Measurements from ENCODE around the gene MED10.
"Not testable (repeated sequence)": the region's sequence is repeated elsewhere in the genome, so short reads cannot be mapped to it uniquely, and the experiment has no call there.

The MED10 gene

GRCh38 chr5:6360323-6361072 lies 17.8 kb downstream of the MED10 start:
- DNase-seq (ENCODE audit: low read depth) = no peak
- no peak overlapping the region for H3K4me3 ChIP-seq (ENCODE audit: low read depth, low read length)
- TF ChIP-seq CTCF (IDR thresholded peaks at IDR 0.05; ENCODE audit: low read depth, low read length) = no peak
- no peak for TF ChIP-seq MYC (IDR thresholded peaks at IDR 0.05; ENCODE audit: low read depth, low read length)
- no peak for TF ChIP-seq MAX (IDR thresholded peaks at IDR 0.05; ENCODE audit: low read depth, low read length)
- no peak for TF ChIP-seq POLR2A (IDR thresholded peaks at IDR 0.05; ENCODE audit: extremely low read depth, insufficient read length)

- H3K4me3 ChIP-seq (ENCODE audit: low read depth, low read length) = no peak overlapping the region
- DNase-seq (ENCODE audit: low read depth) = peak; percentile 71
- TF ChIP-seq MAX (IDR thresholded peaks at IDR 0.05; ENCODE audit: low read depth, low read length) (no peak), MYC (IDR thresholded peaks at IDR 0.05; ENCODE audit: low read depth, low read length) (no peak), CTCF (IDR thresholded peaks at IDR 0.05; ENCODE audit: low read depth, low read length) (no peak), POLR2A (IDR thresholded peaks at IDR 0.05; ENCODE audit: extremely low read depth, insufficient read length) (no peak)
Measured at GRCh38 chr5:6359555-6360322, 18.6 kb downstream of the MED10 start.

GRCh38 chr5:6358434-6358820 lies 19.9 kb downstream of the MED10 start:
- DNase-seq (ENCODE audit: low read depth) = no peak

GRCh38 chr5:6357817-6358433 lies 20.4 kb downstream of the MED10 start:
- not testable (repeated sequence) for DNase-seq (ENCODE audit: low read depth); H3K4me3 ChIP-seq (ENCODE audit: low read depth, low read length)

More at GRCh38 chr5:6358434-6358820, 19.9 kb downstream of the MED10 start:
- TF ChIP-seq POLR2A (IDR thresholded peaks at IDR 0.05; ENCODE audit: extremely low read depth, insufficient read length) (no peak), MAX (IDR thresholded peaks at IDR 0.05; ENCODE audit: low read depth, low read length) (no peak), MYC (IDR thresholded peaks at IDR 0.05; ENCODE audit: low read depth, low read length) (no peak), CTCF (IDR thresholded peaks at IDR 0.05; ENCODE audit: low read depth, low read length) (no peak)
- no peak overlapping the region for H3K4me3 ChIP-seq (ENCODE audit: low read depth, low read length)

GRCh38 chr5:6356578-6357164 lies 21.7 kb downstream of the MED10 start:
- no peak for TF ChIP-seq CTCF (IDR thresholded peaks at IDR 0.05; ENCODE audit: low read depth, low read length)
- TF ChIP-seq MAX (IDR thresholded peaks at IDR 0.05; ENCODE audit: low read depth, low read length) = no peak
- no peak for TF ChIP-seq POLR2A (IDR thresholded peaks at IDR 0.05; ENCODE audit: extremely low read depth, insufficient read length)
- no peak for TF ChIP-seq MYC (IDR thresholded peaks at IDR 0.05; ENCODE audit: low read depth, low read length)
- DNase-seq (ENCODE audit: low read depth) = no peak
- no peak overlapping the region for H3K4me3 ChIP-seq (ENCODE audit: low read depth, low read length)

- no peak for DNase-seq (ENCODE audit: low read depth)
- TF ChIP-seq POLR2A (IDR thresholded peaks at IDR 0.05; ENCODE audit: extremely low read depth, insufficient read length) (no peak), MAX (IDR thresholded peaks at IDR 0.05; ENCODE audit: low read depth, low read length) (no peak), MYC (IDR thresholded peaks at IDR 0.05; ENCODE audit: low read depth, low read length) (no peak), CTCF (IDR thresholded peaks at IDR 0.05; ENCODE audit: low read depth, low read length) (no peak)
- no peak overlapping the region for H3K4me3 ChIP-seq (ENCODE audit: low read depth, low read length)
Measured at GRCh38 chr5:6355294-6355693, 23.1 kb downstream of the MED10 start.

Measured in NB4 (cell line).